OCI-LY7 (cell line): ENCODE measurements around the gene FNDC3B. TPM values are rescaled to one million over a fixed set of nuclear protein-coding genes. Genes with fewer than 3 reads are reported as not detected.

Source experiments
- BruUV-seq: library from RNA; stranded (reverse); fragments of 400-500 nt; replicated peaks from 2 replicates; lab custom pipeline; 2021; lab: Mats Ljungman, UMichigan
- CTCF ChIA-PET: fragments of 300-600 bp; sonication (Branson Sonifier 250); formaldehyde crosslinking; loops from one replicate; lab custom pipeline; 2022; ENCODE audit warnings: antibody characterized with exemption; ENCODE audit not compliant: unreplicated experiment; lab: Charles Lee
- POLR2A ChIA-PET: fragments of 300-600 bp; sonication (Branson Sonifier 250); formaldehyde crosslinking; loops from one replicate; lab custom pipeline; 2022; ENCODE audit warnings: antibody characterized with exemption; lab: Charles Lee
- DNase-seq: peaks from one replicate; pipeline ENCODE4 v3.0.0-alpha.2; 2015; ENCODE audit warnings: low spot score
- H2AFZ ChIP-seq: fragments of 200-600 bp; sonication (generic), shearing (Covaris generic); 2 replicates; pipeline ENCODE4 v1.6.1; 2014; ENCODE audit warnings: mild to moderate bottlenecking, antibody characterized with exemption, low read length, moderate library complexity
- H3K27ac ChIP-seq: fragments of 200-600 bp; sonication (generic); 2 replicates; pipeline ENCODE4 v1.5.1; 2014; ENCODE audit warnings: mixed run types, low read depth, mild to moderate bottlenecking, moderate library complexity, low read length, inconsistent platforms; ENCODE audit not compliant: poor library complexity, severe bottlenecking
- H3K36me3 ChIP-seq: fragments of 200-600 bp; sonication (generic); 2 replicates; pipeline ENCODE4 v1.6.1; 2014; ENCODE audit warnings: mild to moderate bottlenecking, antibody characterized with exemption, low read length, moderate library complexity, mixed read lengths; ENCODE audit not compliant: insufficient read depth
- H3K4me1 ChIP-seq: fragments of 200-600 bp; sonication (generic); 2 replicates; pipeline ENCODE4 v1.5.1; 2014; ENCODE audit warnings: mild to moderate bottlenecking, low read length; ENCODE audit not compliant: insufficient read depth, poor library complexity, severe bottlenecking
- H3K4me2 ChIP-seq: fragments of 200-600 bp; sonication (generic); 2 replicates; pipeline ENCODE4 v1.6.1; 2014; ENCODE audit warnings: mild to moderate bottlenecking, low read length
- H3K4me3 ChIP-seq: fragments of 200-600 bp; sonication (generic); 2 replicates; pipeline ENCODE4 v1.5.1; 2014; ENCODE audit warnings: mild to moderate bottlenecking, low read depth, low read length; ENCODE audit not compliant: poor library complexity, severe bottlenecking
- H3K79me2 ChIP-seq: fragments of 200-600 bp; sonication (generic); 2 replicates; pipeline ENCODE4 v1.6.1; 2016; ENCODE audit warnings: low read depth, mild to moderate bottlenecking, low read length, moderate library complexity, mixed read lengths; ENCODE audit not compliant: insufficient read depth
- H3K9me2 ChIP-seq: fragments of 200-600 bp; sonication (generic); 2 replicates; pipeline ENCODE4 v1.6.1; 2016; ENCODE audit warnings: mild to moderate bottlenecking, low read length, mixed read lengths; ENCODE audit not compliant: insufficient read depth
- H3K9me3 ChIP-seq: fragments of 200-600 bp; sonication (generic); 2 replicates; pipeline ENCODE4 v1.6.1; 2014; ENCODE audit warnings: mild to moderate bottlenecking, mixed run types, low read length, mixed read lengths
- H4K20me1 ChIP-seq: fragments of 200-600 bp; sonication (generic); 2 replicates; pipeline ENCODE4 v1.6.1; 2014; ENCODE audit warnings: mild to moderate bottlenecking, antibody characterized with exemption, low read length, moderate library complexity, mixed read lengths; ENCODE audit not compliant: insufficient read depth
- CTCF ChIP-seq: fragments of 200-600 bp; sonication (generic); conservative IDR thresholded peaks from 2 replicates; pipeline ENCODE4 v1.5.1; 2014; ENCODE audit warnings: mild to moderate bottlenecking, antibody characterized with exemption, low read length, moderate library complexity, mixed read lengths
- EZH2phosphoT487 ChIP-seq: fragments of 200-600 bp; sonication (generic); IDR thresholded peaks from 2 replicates; pipeline ENCODE4 v1.6.1; 2018; ENCODE audit warnings: low read depth, borderline replicate concordance, mild to moderate bottlenecking, mixed run types, antibody characterized with exemption, low read length, moderate library complexity, mixed read lengths
- intact Hi-C: fragments of 100-400 bp; cut with micrococcal nuclease; formaldehyde crosslinking; loops from one replicate; pipeline ENCODE4 v1.10.0; 2022; ENCODE audit not compliant: unreplicated experiment
- total RNA-seq, 2 experiments: library from RNA; depleted of rRNA in 1 of 2; stranded (reverse); fragments of >200 nt in 1 of 2; shearing (Covaris generic) in 1 of 2; gene quantifications; 2 replicates each; pipeline ENCODE4 v1.2.3, GENCODE V29; 2014 to 2022

Gene FNDC3B
- total RNA-seq, 2 experiments from 2014 or later = 23.3 to 28.5 TPM

GRCh38 chr3:172047567-172048115 is 8.3 kb downstream of the FNDC3B start:
- no peaks in the 10 kb centered on the region for H3K4me1 ChIP-seq
- H3K36me3 ChIP-seq = peaks cover 3% of the 10 kb centered on the region; the same call in 1 of the 2 replicates
- H3K4me3 ChIP-seq = no peak overlapping the region
- no peak overlapping the region for H3K27ac ChIP-seq
- H3K9me3 ChIP-seq = no peaks in the 10 kb centered on the region
- peaks cover 12% of the 10 kb centered on the region; the same call in 1 of the 2 replicates for H4K20me1 ChIP-seq
- ChIA-PET CTCF (no interaction called here), POLR2A (no interaction called here)
- TF ChIP-seq CTCF (no peak), EZH2phosphoT487 (no peak)
- DNase-seq = no peak
- intact Hi-C loops = no loop called here
- BruUV-seq = no TSS peak
- peaks cover 8% of the 10 kb centered on the region; the same call in 1 of the 2 replicates for H3K79me2 ChIP-seq
- H3K4me2 ChIP-seq = no peak overlapping the region
- H3K9me2 ChIP-seq = no peaks in the 10 kb centered on the region
- H2AFZ ChIP-seq = no peak overlapping the region

GRCh38 chr3:172048599-172048998 is 9.2 kb downstream of the FNDC3B start:
- no peaks in the 10 kb centered on the region for H3K9me2 ChIP-seq
- CTCF ChIA-PET = no interaction called here
- no peaks in the 10 kb centered on the region for H3K4me1 ChIP-seq
- H3K4me2 ChIP-seq = no peak overlapping the region
- peaks cover 12% of the 10 kb centered on the region; the same call in 1 of the 2 replicates for H4K20me1 ChIP-seq
- H3K27ac ChIP-seq = no peak overlapping the region
- H3K9me3 ChIP-seq = no peaks in the 10 kb centered on the region
- BruUV-seq = no TSS peak
- POLR2A ChIA-PET = no interaction called here
- intact Hi-C loops = no loop called here
- H3K36me3 ChIP-seq = peaks cover 3% of the 10 kb centered on the region; the same call in 1 of the 2 replicates
- no peak overlapping the region for H3K4me3 ChIP-seq
- no peak overlapping the region for H2AFZ ChIP-seq
- peaks cover 8% of the 10 kb centered on the region; the same call in 1 of the 2 replicates for H3K79me2 ChIP-seq
- TF ChIP-seq CTCF = no peak
- TF ChIP-seq EZH2phosphoT487 = no peak
- DNase-seq = no peak

GRCh38 chr3:172051310-172051956 is 12.1 kb downstream of the FNDC3B start:
- peaks cover 3% of the 10 kb centered on the region; the same call in 1 of the 2 replicates for H3K36me3 ChIP-seq
- H3K9me2 ChIP-seq = no peaks in the 10 kb centered on the region
- no peak for DNase-seq
- H3K27ac ChIP-seq = no peak overlapping the region
- no peak overlapping the region for H2AFZ ChIP-seq
- H3K4me1 ChIP-seq = peaks cover 17% of the 10 kb centered on the region
- CTCF ChIA-PET = no interaction called here
- H3K9me3 ChIP-seq = no peaks in the 10 kb centered on the region
- H3K79me2 ChIP-seq = peaks cover 11% of the 10 kb centered on the region; the same call in 1 of the 2 replicates
- H3K4me3 ChIP-seq = no peak overlapping the region
- intact Hi-C loops = no loop called here
- no peak for TF ChIP-seq CTCF
- no peak for TF ChIP-seq EZH2phosphoT487
- H3K4me2 ChIP-seq = no peak overlapping the region
- peaks cover 6% of the 10 kb centered on the region; the same call in 1 of the 2 replicates for H4K20me1 ChIP-seq
- no TSS peak for BruUV-seq
- POLR2A ChIA-PET = interaction anchor here (0.7 kb wide), 1 partner anchor 14 kb away, joined by 3 read pairs; no protein-coding TSS in a partner anchor
